ENCODE data around the gene APH1B.

- TF ChIP-seq POLR2A (IDR thresholded peaks at IDR 0.05; ENCODE audit: low read depth, low read length) = no peak
- no peak for TF ChIP-seq SPI1 (IDR thresholded peaks at IDR 0.05; ENCODE audit: low read depth, low read length)
- TF ChIP-seq TAF1 (IDR thresholded peaks at IDR 0.05; ENCODE audit: low read depth, low read length) = no peak
- TF ChIP-seq POLR2AphosphoS5 (IDR thresholded peaks at IDR 0.05; ENCODE audit: low read depth, low read length) = no peak
- TF ChIP-seq POU2F2 (IDR thresholded peaks at IDR 0.05; ENCODE audit: low read depth, low read length) = no peak
- no peak for TF ChIP-seq PAX5 (IDR thresholded peaks at IDR 0.05; ENCODE audit: insufficient read depth, low read length, severe bottlenecking)
Observed at GRCh38 chr15:63244399-63244798, 33.0 kb upstream of the APH1B start.

Data from GM12891 (cell line).